Neuronal stem cell (in vitro differentiated cells): ENCODE results near the gene GSTM3.

Experiments used
- DNase-seq: peaks from one replicate; pipeline ENCODE4 v3.0.0-alpha.2; 2013; ENCODE audit warnings: low spot score
- H2AFZ ChIP-seq: one replicate; pipeline ENCODE4 v1.6.1; 2013; ENCODE audit warnings: mild to moderate bottlenecking, low read length, inconsistent platforms
- H2AK5ac ChIP-seq: 2 replicates; pipeline ENCODE4 v1.6.1; 2013; ENCODE audit warnings: low read depth, mild to moderate bottlenecking, inconsistent platforms, low read length, moderate library complexity, mixed read lengths
- H2BK120ac ChIP-seq: 2 replicates; pipeline ENCODE4 v1.6.1; 2013; ENCODE audit warnings: low read depth, mild to moderate bottlenecking, inconsistent platforms, low read length, moderate library complexity, mixed read lengths
- H2BK12ac ChIP-seq: one replicate; pipeline ENCODE4 v1.6.1; 2013; ENCODE audit warnings: low read length, inconsistent platforms
- H2BK15ac ChIP-seq: 2 replicates; pipeline ENCODE4 v1.6.1; 2013; ENCODE audit warnings: mild to moderate bottlenecking, low read length, inconsistent platforms, mixed read lengths
- H2BK5ac ChIP-seq: one replicate; pipeline ENCODE4 v1.6.1; 2013; ENCODE audit warnings: inconsistent platforms, mild to moderate bottlenecking, low read length, moderate library complexity
- H3K14ac ChIP-seq: one replicate; pipeline ENCODE4 v1.6.1; 2013; ENCODE audit warnings: low read length, inconsistent platforms
- H3K18ac ChIP-seq: 2 replicates; pipeline ENCODE4 v1.6.1; 2013; ENCODE audit warnings: low read length, inconsistent platforms
- H3K23ac ChIP-seq: 2 replicates; pipeline ENCODE4 v1.6.1; 2013; ENCODE audit warnings: low read depth, mild to moderate bottlenecking, mixed read lengths, low read length, inconsistent platforms; ENCODE audit not compliant: poor library complexity
- H3K27ac ChIP-seq: replicated peaks from 3 replicates; pipeline ENCODE4 v1.5.1; 2013; ENCODE audit warnings: low read length, inconsistent platforms
- H3K27me3 ChIP-seq, 3 experiments: 2 replicates each; pipeline ENCODE4 v1.6.1; 2013; ENCODE audit warnings: low read length in 3 of 3, mild to moderate bottlenecking in 2 of 3, inconsistent platforms in 1 of 3, low read depth in 1 of 3, mixed read lengths in 1 of 3, moderate library complexity in 1 of 3; ENCODE audit not compliant: control insufficient read depth in 3 of 3, insufficient read depth in 3 of 3
- H3K36me3 ChIP-seq, 2 donors: replicated peaks in 1 of 2; 2 replicates each; pipeline ENCODE4 v1.6.1; 2013; ENCODE audit warnings: low read length in 2 of 2; ENCODE audit not compliant: control insufficient read depth in 2 of 2, insufficient read depth in 2 of 2
- H3K4ac ChIP-seq: 2 replicates; pipeline ENCODE4 v1.6.1; 2013; ENCODE audit warnings: inconsistent platforms, mild to moderate bottlenecking, low read length, moderate library complexity
- H3K4me1 ChIP-seq, 2 donors: 1 replicate in 1 of 2; 2 replicates in 1 of 2; pipeline ENCODE4 v1.6.1; 2013; ENCODE audit warnings: low read length in 2 of 2, low read depth in 1 of 2; ENCODE audit not compliant: control insufficient read depth in 2 of 2, insufficient read depth in 1 of 2
- H3K4me2 ChIP-seq: one replicate; pipeline ENCODE4 v1.6.1; 2013; ENCODE audit warnings: mild to moderate bottlenecking, low read length, inconsistent platforms; ENCODE audit not compliant: insufficient read depth, poor library complexity, severe bottlenecking
- H3K4me3 ChIP-seq, 2 donors: 2 replicates each; pipeline ENCODE4 v1.5.1; 2013; ENCODE audit warnings: low read length in 2 of 2, mild to moderate bottlenecking in 2 of 2, inconsistent platforms in 1 of 2, moderate library complexity in 1 of 2
- H3K79me1 ChIP-seq: one replicate; pipeline ENCODE4 v1.6.1; 2013; ENCODE audit warnings: low read depth, mild to moderate bottlenecking, inconsistent platforms, low read length, moderate library complexity
- H3K9ac ChIP-seq: one replicate; pipeline ENCODE4 v1.6.1; 2013; ENCODE audit warnings: mild to moderate bottlenecking, low read depth, low read length, inconsistent platforms; ENCODE audit not compliant: poor library complexity
- H3K9me3 ChIP-seq, 2 donors: replicated peaks in 1 of 2; 2 replicates each; pipeline versions ENCODE3 to v1.6.1; 2013; ENCODE audit warnings: low read length in 2 of 2, mild to moderate bottlenecking in 2 of 2, inconsistent platforms in 1 of 2, low read depth in 1 of 2, mixed read lengths in 1 of 2, moderate library complexity in 1 of 2; ENCODE audit not compliant: control insufficient read depth in 2 of 2, insufficient read depth in 1 of 2
- H4K8ac ChIP-seq: one replicate; pipeline ENCODE4 v1.6.1; 2013; ENCODE audit warnings: low read depth, mild to moderate bottlenecking, inconsistent platforms, low read length, moderate library complexity
- H4K91ac ChIP-seq: one replicate; pipeline ENCODE4 v1.6.1; 2013; ENCODE audit warnings: low read length, low read depth, mild to moderate bottlenecking, inconsistent platforms; ENCODE audit not compliant: poor library complexity
- WGBS, 2 donors: extraction: QIAGEN DNeasy Blood & Tissue Kit; methylation state at CpG; one replicate each; pipeline ENCODE4 v1.1.7; 2013; ENCODE audit warnings: missing lambda C conversion rate in 2 of 2, mixed read lengths in 1 of 2; ENCODE audit not compliant: insufficient read length in 2 of 2, insufficient replicate concordance in 1 of 2; ENCODE audit errors: extremely low coverage in 2 of 2; 5-methylcytosine and 5-hydroxymethylcytosine counted together

GSTM3 gene

GRCh38 chr1:109786531-109787021 is 45.7 kb upstream of the GSTM3 start:
- no peak for DNase-seq
- no peak overlapping the region for H2BK120ac ChIP-seq
- H3K36me3 ChIP-seq, result no peaks in the 10 kb centered on the region
- H3K23ac ChIP-seq, result no peak overlapping the region
- peaks cover 0 to 14% (median 0%) of the 10 kb centered on the region in 3 experiments for H3K27me3 ChIP-seq
- H3K79me1 ChIP-seq, result no peaks in the 10 kb centered on the region
- H2BK15ac ChIP-seq, result peak overlapping the region; percentile 38
- H3K9me3 ChIP-seq, result no peaks in the 10 kb centered on the region
- H3K4ac ChIP-seq, result no peak overlapping the region
- H3K4me1 ChIP-seq, result peaks cover 4 to 10% of the 10 kb centered on the region in 2 donors
- no peak overlapping the region for H3K27ac ChIP-seq
- no peak overlapping the region for H2BK12ac ChIP-seq
- no peak overlapping the region for H3K4me3 ChIP-seq
- no peak overlapping the region for H4K8ac ChIP-seq
- no peak overlapping the region for H3K4me2 ChIP-seq
- H2BK5ac ChIP-seq, result no peak overlapping the region
- no peak overlapping the region for H4K91ac ChIP-seq
- no peak overlapping the region for H3K9ac ChIP-seq
- no peak overlapping the region for H3K14ac ChIP-seq
- WGBS, 2 donors, result no CpG with 5 or more reads among the region's 6 CpGs
- H2AK5ac ChIP-seq, result no peak overlapping the region
- no peak overlapping the region for H2AFZ ChIP-seq
- no peak overlapping the region for H3K18ac ChIP-seq

- no peak overlapping the region for H2AFZ ChIP-seq
- H3K79me1 ChIP-seq, result no peaks in the 10 kb centered on the region
- peak overlapping the region; percentile 33 for H2AK5ac ChIP-seq
- H3K9me3 ChIP-seq, result peaks cover 1 to 2% of the 10 kb centered on the region in 2 donors
- H3K4me1 ChIP-seq, result peaks cover 3 to 10% of the 10 kb centered on the region in 2 donors
- H3K4ac ChIP-seq, result no peak overlapping the region
- no peak overlapping the region for H4K91ac ChIP-seq
- peaks cover 0 to 15% (median 0%) of the 10 kb centered on the region in 3 experiments for H3K27me3 ChIP-seq
- peak overlapping the region; percentile 38 for H2BK15ac ChIP-seq
- H3K4me2 ChIP-seq, result no peak overlapping the region
- no peak overlapping the region for H3K23ac ChIP-seq
- no peak overlapping the region for H3K4me3 ChIP-seq
- no peak overlapping the region for H3K9ac ChIP-seq
- WGBS, 2 donors, result no CpG with 5 or more reads among the region's 5 CpGs
- H3K36me3 ChIP-seq, result no peaks in the 10 kb centered on the region
- H4K8ac ChIP-seq, result no peak overlapping the region
- H2BK120ac ChIP-seq, result no peak overlapping the region
- H3K18ac ChIP-seq, result no peak overlapping the region
- no peak overlapping the region for H2BK5ac ChIP-seq
- DNase-seq, result no peak
- no peak overlapping the region for H3K14ac ChIP-seq
- no peak overlapping the region for H3K27ac ChIP-seq
- no peak overlapping the region for H2BK12ac ChIP-seq
Observed at GRCh38 chr1:109786112-109786480, 45.3 kb upstream of the GSTM3 start.

- Histone ChIP-seq H3K4me2 (no peak overlapping the region), H3K27me3 (peaks cover 0 to 19% (median 0%) of the 10 kb centered on the region in 3 experiments), H2BK12ac (no peak overlapping the region), H2AK5ac (no peak overlapping the region), H4K91ac (no peak overlapping the region), H3K23ac (no peak overlapping the region), H4K8ac (no peak overlapping the region), H2BK120ac (no peak overlapping the region), H3K14ac (no peak overlapping the region), H2BK5ac (no peak overlapping the region), H3K4me3 (no peak overlapping the region), H3K4me1 (peaks cover 3 to 10% of the 10 kb centered on the region in 2 donors), H3K18ac (no peak overlapping the region), H2AFZ (no peak overlapping the region), H3K36me3 (no peaks in the 10 kb centered on the region), H3K27ac (no peak overlapping the region), H3K79me1 (no peaks in the 10 kb centered on the region), H3K9ac (no peak overlapping the region), H2BK15ac (no peak overlapping the region), H3K9me3 (peaks cover 4 to 5% of the 10 kb centered on the region in 2 donors), H3K4ac (no peak overlapping the region)
- no CpG with 5 or more reads among the region's 4 CpGs for WGBS, 2 donors
- DNase-seq, result no peak
Observed at GRCh38 chr1:109785446-109786111, 44.7 kb upstream of the GSTM3 start.

GRCh38 chr1:109784551-109785252 is 43.9 kb upstream of the GSTM3 start:
- Histone ChIP-seq H3K36me3 (no peaks in the 10 kb centered on the region), H3K14ac (no peak overlapping the region), H2BK120ac (no peak overlapping the region), H4K8ac (no peak overlapping the region), H3K4me3 (no peak overlapping the region), H3K4me1 (peaks cover 3 to 10% of the 10 kb centered on the region in 2 donors), H2AFZ (no peak overlapping the region), H3K27ac (no peak overlapping the region), H3K18ac (no peak overlapping the region), H3K4ac (no peak overlapping the region), H2AK5ac (no peak overlapping the region), H2BK5ac (no peak overlapping the region), H3K9me3 (peaks cover 4 to 9% of the 10 kb centered on the region in 2 donors), H3K79me1 (no peaks in the 10 kb centered on the region), H3K9ac (no peak overlapping the region), H4K91ac (no peak overlapping the region), H3K4me2 (no peak overlapping the region), H2BK12ac (no peak overlapping the region), H3K27me3 (peaks cover 0 to 19% (median 0%) of the 10 kb centered on the region in 3 experiments), H2BK15ac (no peak overlapping the region), H3K23ac (no peak overlapping the region)
- WGBS, 2 donors, result no CpG with 5 or more reads among the region's 5 CpGs
- DNase-seq, result no peak
